ENCODE data around the gene TRMT10A. TPM values are rescaled to one million over a fixed set of nuclear protein-coding genes. Genes with fewer than 3 reads are reported as not detected.

The TRMT10A gene
- total and polyA plus RNA-seq, 7 donors = 3.9 to 7.5 (median 5.6) TPM

DNA sequence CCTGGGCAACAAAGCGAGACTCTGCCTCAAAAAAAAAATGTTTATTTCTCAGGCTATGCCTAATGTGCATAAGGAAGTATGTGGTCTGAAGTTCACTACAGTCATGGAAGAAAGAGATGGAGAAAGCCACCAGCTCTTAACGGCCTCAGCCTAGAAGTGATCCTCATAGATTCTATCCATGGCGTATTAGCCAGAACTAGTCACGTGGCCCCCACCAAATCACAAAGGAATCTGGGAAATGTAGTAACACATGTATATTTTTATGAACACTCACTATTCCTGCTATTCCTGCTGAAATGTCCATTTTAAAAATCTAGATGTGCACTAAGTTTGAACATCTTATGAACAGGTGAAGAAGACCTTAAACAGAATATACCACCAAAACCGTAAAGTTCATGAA is 44.6 kb upstream of the TRMT10A start:
- Histone ChIP-seq H3K36me3 (no peaks in the 10 kb centered on the region), H3K9me3 (no peaks in the 10 kb centered on the region), H3K27ac (no peak overlapping the region), H3K27me3 (no peaks in the 10 kb centered on the region), H3K4me3 (no peak overlapping the region), H3K4me1 (peaks cover 0 to 19% (median 13%) of the 10 kb centered on the region in 4 donors)
- DNase-seq = no peak
- no peak for TF ChIP-seq EP300 (IDR thresholded peaks at IDR 0.05)
- TF ChIP-seq, protein P1, sequence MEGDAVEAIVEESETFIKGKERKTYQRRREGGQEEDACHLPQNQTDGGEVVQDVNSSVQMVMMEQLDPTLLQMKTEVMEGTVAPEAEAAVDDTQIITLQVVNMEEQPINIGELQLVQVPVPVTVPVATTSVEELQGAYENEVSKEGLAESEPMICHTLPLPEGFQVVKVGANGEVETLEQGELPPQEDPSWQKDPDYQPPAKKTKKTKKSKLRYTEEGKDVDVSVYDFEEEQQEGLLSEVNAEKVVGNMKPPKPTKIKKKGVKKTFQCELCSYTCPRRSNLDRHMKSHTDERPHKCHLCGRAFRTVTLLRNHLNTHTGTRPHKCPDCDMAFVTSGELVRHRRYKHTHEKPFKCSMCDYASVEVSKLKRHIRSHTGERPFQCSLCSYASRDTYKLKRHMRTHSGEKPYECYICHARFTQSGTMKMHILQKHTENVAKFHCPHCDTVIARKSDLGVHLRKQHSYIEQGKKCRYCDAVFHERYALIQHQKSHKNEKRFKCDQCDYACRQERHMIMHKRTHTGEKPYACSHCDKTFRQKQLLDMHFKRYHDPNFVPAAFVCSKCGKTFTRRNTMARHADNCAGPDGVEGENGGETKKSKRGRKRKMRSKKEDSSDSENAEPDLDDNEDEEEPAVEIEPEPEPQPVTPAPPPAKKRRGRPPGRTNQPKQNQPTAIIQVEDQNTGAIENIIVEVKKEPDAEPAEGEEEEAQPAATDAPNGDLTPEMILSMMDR (IDR thresholded peaks at IDR 0.05) = no peak
- TF ChIP-seq POLR2AphosphoS5 (IDR thresholded peaks at IDR 0.05) = no peak
- no peak for TF ChIP-seq POLR2A (IDR thresholded peaks at IDR 0.05)
- WGBS, 2 donors = 95 to 96% methylated on average over 5 of the region's 5 CpGs
- intact Hi-C loops (cut with DNase I) = no loop called here

GRCh38 chr4:99606716-99607115 is 42.9 kb upstream of the TRMT10A start:
- H3K4me1 ChIP-seq = peaks cover 0 to 10% (median 5%) of the 10 kb centered on the region in 4 donors
- no peaks in the 10 kb centered on the region for H3K36me3 ChIP-seq
- intact Hi-C loops (cut with DNase I) = no loop called here
- WGBS, 2 donors = 89 to 94% methylated on average over 2 of the region's 2 CpGs
- DNase-seq = no peak
- H3K27ac ChIP-seq = no peak overlapping the region
- TF ChIP-seq POLR2A (IDR thresholded peaks at IDR 0.05) = no peak
- TF ChIP-seq POLR2AphosphoS5 (IDR thresholded peaks at IDR 0.05) = no peak
- no peak for TF ChIP-seq EP300 (IDR thresholded peaks at IDR 0.05)
- TF ChIP-seq, protein P1 (IDR thresholded peaks at IDR 0.05) = no peak
- H3K9me3 ChIP-seq = no peaks in the 10 kb centered on the region
- H3K27me3 ChIP-seq = no peaks in the 10 kb centered on the region
- H3K4me3 ChIP-seq = no peak overlapping the region

GRCh38 chr4:99594818-99595217 is 31.0 kb upstream of the TRMT10A start:
- Histone ChIP-seq H3K4me3 (no peak overlapping the region), H3K36me3 (no peaks in the 10 kb centered on the region), H3K27ac (no peak overlapping the region), H3K4me1 (no peaks in the 10 kb centered on the region), H3K27me3 (no peaks in the 10 kb centered on the region), H3K9me3 (no peaks in the 10 kb centered on the region)
- TF ChIP-seq, protein P1 (IDR thresholded peaks at IDR 0.05) = no peak
- TF ChIP-seq POLR2AphosphoS5 (IDR thresholded peaks at IDR 0.05) (no peak), POLR2A (IDR thresholded peaks at IDR 0.05) (no peak), EP300 (IDR thresholded peaks at IDR 0.05) (no peak)
- 93 to 94% methylated on average over 2 of the region's 2 CpGs for WGBS, 2 donors
- intact Hi-C loops (cut with DNase I) = no loop called here
- no peak for DNase-seq

DNA sequence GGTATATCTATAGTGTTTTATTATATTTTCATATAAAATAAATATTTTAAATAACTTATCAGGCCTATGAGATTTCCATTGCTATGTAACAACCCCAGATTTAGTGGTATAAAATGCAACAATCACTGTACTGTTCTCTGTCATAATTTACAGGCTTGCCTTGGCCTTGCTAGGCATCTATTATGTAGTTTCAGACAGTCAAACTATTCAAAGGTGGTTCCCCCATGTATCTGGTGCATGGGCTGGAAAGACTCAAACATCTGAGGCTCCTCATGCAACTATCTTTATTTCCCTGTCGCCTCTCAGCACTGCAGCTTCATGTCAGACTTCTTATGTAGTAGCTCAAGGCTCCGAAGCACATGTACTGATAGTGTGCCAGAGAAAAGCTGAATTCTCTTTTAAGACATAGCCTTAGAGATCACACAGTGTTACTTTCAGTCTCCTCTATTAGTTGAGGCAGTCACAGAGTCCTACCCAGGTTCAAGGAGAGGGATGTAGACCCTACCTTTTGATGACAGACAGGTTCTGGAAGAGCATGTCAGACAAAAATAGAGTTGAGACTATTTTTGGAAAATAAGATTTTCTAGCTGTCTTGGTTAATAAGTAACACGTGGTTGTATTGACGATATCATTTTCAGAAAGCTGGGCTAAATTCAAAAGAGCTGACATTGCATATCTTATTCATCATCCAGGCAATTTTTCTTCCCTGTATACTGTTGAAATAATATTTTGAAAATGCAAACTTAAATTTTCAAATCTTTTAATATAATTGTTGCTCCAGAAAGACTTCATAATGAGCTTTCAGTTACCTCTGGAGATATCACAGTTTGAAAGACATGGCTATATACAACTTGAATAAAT is 30.2 kb upstream of the TRMT10A start:
- H3K27me3 ChIP-seq = no peaks in the 10 kb centered on the region
- H3K4me3 ChIP-seq = no peak overlapping the region
- H3K27ac ChIP-seq = no peak overlapping the region
- DNase-seq = no peak
- no peaks in the 10 kb centered on the region for H3K36me3 ChIP-seq
- no peaks in the 10 kb centered on the region for H3K4me1 ChIP-seq
- H3K9me3 ChIP-seq = no peaks in the 10 kb centered on the region
- intact Hi-C loops (cut with DNase I) = no loop called here
- WGBS, 2 donors = 87 to 90% methylated on average over 4 of the region's 4 CpGs
- TF ChIP-seq, protein P1 (IDR thresholded peaks at IDR 0.05) = no peak
- TF ChIP-seq EP300 (IDR thresholded peaks at IDR 0.05) (no peak), POLR2A (IDR thresholded peaks at IDR 0.05) (no peak), POLR2AphosphoS5 (IDR thresholded peaks at IDR 0.05) (no peak)

Measured in sigmoid colon (tissue), 7 donors.